Activated T-cell treated with anti-CD3 and anti-CD28 coated beads for 48 hours (primary cell): ENCODE results near the gene CDHR1.

ENCODE experiments used
- DNase-seq: peaks from one replicate; pipeline ENCODE4 v3.0.0-alpha.2; 2020; ENCODE audit warnings: low read depth

The CDHR1 gene

DNA sequence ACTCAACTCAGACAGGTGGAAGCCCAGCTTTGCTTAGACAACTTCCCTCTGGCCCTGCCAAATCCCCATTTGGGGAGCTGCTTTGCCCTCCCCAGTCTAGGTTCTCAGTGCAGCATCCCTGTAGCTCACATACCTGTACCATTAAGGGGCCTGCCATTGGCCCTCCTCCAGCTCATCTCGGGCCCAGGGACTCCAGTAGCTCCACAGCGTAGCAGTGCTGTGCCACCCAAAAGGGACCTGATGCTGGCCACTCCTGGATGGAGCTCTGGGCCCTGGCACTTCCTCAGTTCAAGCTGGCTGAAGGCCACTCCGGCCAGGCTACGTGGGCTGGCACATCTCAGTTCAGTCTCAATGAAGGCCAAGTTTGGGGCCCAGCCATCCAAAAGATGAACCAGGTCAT, 39.6 kb downstream of the CDHR1 start:
- DNase-seq = no peak

DNA sequence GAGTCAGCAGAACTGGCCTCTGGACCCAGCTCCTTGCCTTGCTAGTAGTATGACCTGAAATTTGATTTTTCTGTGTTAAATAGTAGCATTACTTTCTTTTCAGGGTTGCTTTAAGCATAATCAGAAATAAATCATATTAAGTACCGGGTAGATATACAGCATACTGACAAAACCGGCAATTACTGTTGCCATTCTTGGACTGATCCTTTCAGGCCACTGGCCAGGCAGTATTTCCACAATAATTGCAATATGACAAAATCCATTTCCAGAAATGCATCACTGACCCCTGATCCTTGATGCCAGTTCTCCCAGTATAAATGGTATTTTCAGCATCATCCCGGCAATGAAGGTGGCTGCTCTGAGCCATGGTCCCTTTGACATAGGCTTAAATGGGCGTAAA, 40.1 kb downstream of the CDHR1 start:
- DNase-seq = no peak

DNA sequence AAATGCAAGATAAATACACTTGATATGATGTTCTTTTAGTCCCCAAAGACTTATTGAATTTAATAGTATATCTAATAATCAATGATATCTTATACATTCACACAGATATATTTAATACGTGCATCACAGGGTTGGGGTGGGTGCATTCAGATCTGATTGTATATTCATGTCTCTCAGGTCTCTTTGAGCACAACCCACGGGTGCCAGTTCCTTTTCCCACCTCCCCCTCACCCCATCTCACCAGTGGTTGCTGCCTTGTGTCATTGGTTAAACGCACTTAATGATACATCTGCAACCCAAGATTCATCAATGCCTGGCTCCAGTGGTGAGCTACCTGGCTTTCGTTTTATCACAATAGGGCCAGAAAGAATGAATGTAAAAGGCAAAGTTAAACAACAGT, 40.8 kb downstream of the CDHR1 start:
- no peak for DNase-seq

DNA sequence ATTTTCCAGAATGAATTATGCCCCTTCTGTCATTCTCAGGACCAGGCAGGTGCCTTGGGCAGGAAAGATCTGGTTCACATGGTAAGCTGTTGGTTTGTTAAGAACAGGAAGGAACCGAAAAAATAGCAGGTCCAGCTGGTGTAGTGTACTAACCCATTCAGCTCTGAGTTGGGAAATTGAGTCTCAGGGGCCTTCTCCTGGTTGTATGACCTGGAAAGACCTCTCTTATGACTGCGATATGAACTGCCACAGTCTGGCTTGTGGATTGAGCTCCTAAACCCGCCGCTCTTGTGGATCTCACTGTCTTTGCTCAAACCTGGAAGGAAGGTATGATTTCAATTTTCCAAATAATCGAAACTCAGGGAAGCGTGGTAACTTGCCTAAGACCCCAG, 42.5 kb downstream of the CDHR1 start:
- DNase-seq = no peak

DNA sequence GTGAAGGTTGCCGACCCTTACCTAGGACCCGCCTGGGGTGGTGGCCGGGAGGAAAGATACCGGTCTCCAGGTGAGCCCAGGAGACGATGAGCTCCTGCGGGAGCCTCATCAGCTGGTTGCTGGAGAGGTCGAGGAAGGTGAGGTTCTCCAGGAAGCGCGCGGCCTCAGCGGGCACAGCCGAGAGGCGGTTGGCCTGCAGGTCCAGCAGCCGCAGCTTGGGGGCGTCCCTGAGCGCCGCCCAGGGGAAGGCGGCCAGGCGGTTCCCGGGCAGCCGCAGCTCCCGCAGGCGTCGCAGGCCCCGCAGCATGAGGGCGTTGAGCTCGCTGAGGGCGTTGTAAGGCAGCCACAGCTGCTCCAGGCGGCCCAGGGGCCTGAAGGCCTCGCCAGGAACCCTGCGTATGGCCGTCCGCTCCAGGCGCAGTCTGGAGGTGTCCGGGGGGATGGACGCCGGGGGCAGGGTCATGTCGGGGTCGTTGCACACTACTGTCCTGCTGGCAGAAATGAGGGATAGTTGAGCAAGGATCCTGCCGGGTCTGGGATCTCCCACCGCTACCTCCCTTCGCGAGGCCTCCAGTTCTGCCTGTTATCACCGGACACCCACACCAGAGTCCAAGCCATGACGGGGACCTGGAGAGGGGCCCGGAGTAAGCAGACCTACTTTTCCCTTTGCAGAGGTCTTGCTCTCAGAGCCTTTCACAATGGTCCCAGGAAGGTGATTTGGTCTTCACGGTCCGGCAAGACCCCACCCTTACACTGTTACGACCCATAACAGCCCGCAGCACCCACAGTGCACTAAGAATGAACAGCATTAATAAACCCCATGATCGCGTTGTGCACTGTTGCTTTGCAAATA, 43.1 kb downstream of the CDHR1 start:
- DNase-seq = peak; percentile 6

DNA sequence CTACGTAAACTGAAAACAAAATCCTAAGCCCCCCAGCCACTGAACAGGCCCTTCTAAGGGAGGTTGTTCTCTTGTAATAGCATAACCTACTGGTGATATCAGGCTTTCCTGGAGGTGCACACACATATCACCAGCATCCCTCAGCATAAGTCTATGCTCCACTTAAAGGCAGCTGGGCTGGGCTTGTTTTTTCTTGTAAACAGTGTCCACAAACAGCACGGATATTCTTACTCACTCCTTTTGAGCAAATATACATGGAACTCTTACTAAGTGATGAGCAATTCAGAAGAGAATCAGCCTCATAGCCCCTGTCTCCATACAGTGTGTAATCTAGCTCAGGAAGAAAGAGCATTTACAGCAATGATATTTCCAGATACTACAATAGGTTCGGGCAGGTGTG, 44.6 kb downstream of the CDHR1 start:
- no peak for DNase-seq

DNA sequence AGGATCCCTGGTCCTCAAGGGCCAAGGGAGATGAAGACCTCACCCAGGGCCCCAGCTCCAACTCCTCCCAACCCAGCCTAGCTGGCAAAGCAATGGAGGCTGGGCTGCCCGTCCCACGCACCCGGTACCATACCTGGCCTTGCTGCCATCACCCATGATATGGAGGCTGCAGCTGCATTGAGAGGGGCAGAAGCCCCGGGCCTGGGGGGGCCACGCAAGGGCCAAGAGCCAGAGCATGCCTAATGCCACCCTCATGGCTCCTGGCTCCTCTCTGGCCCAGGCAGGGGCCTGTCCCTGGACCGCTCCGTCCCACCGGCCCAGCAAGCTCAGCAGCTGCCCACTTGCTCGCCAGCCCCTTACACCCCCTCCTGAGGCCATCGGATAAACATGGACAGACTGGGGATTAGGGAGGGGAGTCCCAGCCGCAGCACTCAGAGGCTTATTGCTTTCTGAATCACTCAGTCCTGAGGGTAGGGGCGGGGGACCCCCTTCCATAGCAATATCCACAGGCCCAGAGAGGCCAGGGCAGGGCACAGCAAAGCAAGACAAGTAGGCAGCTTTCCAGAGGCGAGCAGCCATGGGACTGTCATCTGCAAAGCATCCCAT, 47.0 kb downstream of the CDHR1 start, which contains the start of gene LRIT1:
TSS of gene LRIT1 (minus strand) at position 362 of the 606 bp plus-strand sequence. CDS start at position 255, 107 bp downstream.
- no peak for DNase-seq

DNA sequence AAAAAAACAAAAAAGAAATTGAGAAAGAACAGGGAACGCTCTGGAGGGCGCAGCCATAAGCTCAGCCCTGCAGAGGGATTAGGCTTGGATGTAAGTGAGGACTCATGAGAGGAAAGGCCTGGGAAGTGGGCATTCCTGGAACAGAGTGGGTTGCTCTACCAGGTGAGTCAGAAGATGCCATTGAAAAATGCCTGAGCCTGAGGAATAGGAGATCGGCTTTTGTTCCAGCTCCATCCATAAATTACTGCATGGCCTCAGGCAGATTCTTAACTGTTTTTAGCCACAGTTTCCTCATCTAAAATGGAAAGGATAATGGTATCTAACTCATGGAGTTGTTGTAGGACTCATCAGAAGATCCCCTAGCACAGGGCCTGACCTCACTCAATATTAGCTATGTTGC, 49.4 kb downstream of the CDHR1 start:
- no peak for DNase-seq

DNA sequence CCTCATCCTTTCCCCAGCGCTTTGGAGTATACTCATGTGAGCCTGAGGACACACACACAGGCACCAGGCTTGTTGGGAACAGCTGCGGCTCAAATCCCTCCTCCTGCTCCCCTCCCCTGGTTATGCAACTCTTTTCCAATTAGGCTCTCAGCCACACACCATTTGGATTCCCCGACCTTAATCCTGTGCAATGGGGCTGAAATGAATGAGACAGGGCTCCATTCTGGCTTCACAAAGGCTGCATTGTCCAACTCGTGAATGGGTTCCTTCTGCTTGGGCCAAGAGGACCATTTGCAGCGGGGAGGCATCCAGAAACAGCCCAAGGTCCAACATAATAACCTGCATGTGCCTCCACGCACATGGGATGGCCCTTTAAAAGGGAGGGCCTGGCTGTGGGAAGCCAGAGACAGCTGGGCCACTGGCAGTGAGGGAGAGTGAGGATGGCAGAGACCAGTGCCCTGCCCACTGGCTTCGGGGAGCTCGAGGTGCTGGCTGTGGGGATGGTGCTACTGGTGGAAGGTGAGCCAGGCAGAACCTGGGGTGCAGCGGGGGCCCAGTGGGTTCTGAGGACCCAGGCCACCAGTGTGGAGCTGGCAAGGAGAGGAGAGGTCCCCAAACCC, 50.4 kb downstream of the CDHR1 start, which contains the start of gene RGR:
TSS of gene RGR (plus strand) at position 403 of the 620 bp plus-strand sequence. CDS start at position 441, 38 bp downstream.
- no peak for DNase-seq

DNA sequence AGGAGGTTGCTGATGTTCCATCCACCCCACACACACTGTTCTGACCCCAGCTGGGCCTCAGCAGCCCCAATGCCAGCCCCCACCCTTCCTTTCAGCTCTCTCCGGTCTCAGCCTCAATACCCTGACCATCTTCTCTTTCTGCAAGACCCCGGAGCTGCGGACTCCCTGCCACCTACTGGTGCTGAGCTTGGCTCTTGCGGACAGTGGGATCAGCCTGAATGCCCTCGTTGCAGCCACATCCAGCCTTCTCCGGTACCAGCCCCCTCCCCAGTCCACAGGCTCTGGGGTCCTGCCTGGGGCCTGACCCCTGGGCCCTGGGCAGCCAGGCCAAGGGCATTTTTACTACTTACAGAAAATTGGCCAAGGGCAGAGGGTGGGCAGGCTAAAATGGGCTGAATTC, 53.2 kb downstream of the CDHR1 start:
- DNase-seq = no peak

DNA sequence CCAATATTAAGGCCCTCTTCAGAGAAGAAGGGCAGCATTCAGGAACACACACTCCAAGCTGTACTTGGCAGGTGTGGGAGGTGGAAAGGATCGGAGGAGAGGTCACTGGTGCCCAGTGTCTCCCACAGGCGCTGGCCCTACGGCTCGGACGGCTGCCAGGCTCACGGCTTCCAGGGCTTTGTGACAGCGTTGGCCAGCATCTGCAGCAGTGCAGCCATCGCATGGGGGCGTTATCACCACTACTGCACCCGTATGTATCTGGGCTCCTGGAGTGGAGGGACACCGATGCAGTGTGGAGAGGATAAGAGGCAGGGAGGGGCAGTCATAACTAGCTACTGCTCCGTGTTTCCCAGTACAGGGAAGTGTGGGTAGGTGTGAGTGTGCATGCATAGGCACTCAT, 54.5 kb downstream of the CDHR1 start:
- no peak for DNase-seq

DNA sequence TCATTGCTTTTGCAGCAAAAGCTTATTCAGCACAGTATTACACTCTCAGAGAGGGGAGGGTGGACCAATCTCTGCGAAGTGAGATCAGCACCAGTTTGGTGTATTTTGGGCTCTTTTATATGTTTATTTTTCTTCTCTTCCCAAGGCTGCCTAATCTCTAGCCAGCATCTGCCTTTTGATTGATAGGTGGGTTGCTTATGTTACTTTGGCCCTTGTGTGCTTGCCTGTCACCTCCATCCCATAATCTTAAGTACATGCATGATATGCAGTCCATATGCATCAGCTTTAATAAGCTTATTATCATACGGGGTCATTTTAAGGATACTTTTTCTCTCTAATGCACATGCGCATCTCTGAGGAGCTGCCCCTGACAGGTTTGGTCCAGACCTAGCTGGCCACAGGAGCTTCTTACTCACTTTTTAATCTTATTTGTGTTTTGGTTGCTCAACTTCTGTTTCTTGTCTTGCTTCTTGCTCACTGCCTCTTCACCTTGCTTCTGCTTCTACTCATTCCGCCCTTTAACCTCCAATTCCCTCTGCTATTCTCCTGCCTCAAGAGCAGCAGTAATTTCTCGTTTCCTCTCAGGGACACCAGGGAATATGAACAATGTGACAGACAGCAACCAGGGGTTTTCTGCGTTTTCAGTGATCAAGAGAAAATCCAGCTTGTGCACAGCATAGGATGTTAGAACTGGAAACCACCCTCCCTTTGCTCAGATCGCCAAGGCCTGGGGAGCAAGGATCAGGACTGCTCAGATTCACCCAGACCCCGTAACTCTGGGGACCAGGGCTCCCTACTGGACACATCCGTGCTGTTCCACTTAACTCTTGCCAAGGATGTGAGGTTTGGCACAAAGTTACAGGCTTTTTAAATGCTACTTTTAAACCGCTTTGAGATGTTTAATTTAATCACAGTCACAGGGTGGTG, 60.5 kb downstream of the CDHR1 start:
- no peak for DNase-seq

DNA sequence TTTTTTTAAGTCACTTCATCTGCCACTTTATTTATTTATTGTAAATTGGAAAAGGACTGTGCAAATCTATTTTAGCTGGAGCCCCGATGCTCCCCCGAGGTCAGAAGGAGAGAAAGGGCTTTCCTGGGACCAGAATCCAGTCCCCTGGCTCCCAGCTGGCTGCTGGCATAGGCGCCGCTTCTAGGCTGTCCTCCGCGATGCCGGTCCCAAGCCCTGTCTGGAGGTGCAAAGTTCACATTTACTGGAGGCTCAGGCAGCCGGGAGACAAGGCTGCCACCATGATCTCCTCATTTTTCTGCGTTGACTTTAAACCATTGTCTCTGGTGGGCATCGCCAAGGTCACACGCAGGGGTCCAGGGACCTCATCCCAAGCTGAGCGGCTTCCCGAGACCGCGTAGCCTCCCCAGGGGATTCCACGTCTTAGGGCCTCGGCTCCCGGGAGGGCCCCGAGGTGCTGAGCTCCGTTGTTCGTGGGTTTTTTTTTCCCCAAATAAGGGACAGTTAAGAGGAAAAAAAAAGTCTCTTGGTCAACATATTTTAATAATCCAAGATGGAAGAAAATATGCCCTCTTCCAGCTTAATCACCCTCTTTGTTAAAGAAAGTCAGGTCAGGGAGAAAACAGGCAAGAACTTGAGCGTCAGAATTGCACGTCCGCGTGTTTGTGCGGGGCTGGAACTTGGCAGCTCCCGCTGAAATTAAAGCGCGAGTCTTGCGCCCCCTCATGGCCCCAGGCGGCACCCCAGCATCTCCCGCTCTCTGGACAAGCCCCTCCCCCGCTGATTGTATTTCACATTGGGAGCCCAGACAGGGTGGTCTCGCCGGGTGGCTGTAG, 62.4 kb downstream of the CDHR1 start:
- peak; percentile 56 for DNase-seq

DNA sequence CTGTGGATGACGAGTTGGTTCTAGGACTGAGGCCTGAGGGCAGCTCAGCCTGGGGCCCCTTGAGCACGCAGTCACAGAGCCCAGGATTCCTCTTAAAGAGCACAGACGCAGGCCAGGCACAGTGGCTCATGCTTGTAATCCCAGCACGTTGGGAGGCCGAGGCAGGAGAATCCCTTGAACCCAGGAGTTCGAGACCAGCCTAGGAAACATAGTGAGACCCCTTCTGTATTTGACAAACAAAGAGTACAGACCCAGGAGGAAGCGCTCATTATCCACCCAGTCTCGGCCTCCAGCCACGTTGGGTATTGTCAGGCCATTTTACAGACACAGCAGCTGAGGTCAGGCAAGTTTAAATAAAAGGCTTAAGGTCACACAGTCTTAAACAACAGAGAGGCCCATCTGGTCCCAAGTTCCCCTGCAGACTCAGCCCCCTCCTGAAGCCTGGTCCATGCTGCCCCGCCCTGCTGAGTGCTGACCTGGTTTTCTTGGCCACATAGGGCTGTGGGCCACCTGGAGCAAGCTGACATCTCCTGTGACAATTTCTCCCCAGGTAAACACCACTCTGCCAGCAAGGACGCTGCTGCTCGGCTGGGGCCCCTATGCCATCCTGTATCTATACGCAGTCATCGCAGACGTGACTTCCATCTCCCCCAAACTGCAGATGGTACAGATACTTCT, 63.1 kb downstream of the CDHR1 start:
- DNase-seq = no peak

DNA sequence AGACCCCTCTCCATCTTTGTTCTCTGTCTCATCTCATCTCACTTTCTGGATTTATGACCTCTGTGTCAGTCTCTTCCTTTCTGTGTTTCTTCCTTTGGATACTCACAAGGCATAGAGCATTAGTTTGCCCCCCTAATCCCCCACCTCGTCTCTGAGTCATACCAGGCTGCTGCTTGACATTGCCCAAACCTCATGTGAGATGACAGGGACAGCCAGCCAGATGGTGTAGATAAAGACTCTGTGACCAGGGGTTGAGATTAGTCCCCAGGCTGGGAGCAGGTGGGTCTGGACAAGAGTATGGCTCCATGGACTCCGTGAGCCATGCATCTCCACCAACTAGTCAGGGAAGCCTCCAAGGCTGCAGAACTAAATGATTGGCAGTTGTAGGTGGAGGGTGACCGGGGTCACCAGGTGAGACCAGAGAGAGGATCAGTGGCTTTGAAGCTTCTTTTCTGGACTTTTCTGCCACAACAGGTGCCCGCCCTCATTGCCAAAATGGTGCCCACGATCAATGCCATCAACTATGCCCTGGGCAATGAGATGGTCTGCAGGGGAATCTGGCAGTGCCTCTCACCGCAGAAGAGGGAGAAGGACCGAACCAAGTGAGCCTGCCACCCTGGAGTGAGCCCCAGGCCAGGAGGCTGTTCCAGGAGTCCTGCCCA, 63.8 kb downstream of the CDHR1 start:
- no peak for DNase-seq

DNA sequence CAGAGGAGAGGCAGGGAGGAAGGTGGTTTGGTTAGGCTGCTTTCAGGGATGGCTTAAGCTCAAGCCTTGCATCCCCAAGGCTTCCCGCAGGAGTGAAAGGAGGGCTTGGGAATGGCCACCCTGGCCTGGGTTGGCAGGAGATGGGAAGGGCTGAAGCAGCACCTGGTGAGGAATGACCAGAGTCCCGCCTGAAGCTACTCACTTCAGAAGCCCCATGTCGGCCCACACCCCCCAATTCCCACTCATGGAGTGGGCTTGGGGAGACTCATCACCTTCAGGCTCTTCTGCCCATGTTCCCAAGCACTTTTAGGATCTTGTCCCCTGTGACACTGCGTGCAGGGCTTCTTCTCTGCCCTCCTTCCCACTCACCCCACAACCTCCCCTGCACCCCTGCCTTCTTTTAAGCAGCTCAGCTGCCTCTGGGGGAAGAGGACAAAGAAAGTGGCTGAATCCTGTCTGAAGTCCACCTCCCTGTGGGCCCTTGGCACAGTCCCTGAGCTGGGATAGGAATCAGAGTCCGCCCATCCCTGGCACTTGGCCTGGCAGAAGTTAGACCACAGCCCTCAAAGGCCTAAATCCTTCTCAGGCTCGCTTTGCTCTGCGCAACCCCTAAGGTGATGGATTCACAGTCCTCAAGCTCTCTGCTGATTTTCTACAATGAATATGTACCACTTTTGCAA, 67.0 kb downstream of the CDHR1 start:
- no peak for DNase-seq

DNA sequence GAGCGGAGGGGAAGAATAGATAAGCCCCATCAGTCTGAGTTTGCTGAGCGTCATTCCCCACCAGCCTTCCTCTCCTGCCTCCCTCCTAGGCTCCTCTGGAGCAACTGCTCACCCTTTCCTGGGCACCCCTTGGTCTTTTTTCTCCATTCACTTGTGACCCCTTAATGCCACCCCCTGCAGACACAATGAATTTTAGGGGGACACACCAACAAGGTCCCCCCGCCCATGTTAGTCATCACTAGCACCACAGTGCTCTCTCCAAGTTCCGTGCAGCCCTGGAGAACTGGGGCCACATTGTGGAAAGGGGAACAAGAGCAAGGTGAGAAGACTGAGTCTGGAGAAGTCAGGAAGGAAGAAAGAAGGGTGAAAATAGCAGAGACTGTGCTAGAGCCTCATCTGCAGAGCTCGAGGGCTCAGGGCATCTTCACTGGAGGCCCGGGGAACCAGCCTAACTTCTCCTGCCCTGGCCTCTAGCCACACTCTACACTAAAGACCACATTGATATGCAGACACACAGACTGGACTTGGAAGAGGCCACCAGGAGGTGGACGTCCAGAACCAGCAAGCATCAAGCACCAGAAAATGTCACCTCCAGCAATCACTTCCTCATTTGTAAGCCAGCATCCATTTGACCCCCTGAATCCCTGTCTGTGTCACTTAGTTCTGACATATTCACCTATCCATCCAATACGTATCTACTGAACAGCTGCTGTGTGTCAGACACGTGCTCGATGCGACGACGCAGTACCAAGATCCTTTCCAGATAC, 68.0 kb downstream of the CDHR1 start:
- DNase-seq = no peak

DNA sequence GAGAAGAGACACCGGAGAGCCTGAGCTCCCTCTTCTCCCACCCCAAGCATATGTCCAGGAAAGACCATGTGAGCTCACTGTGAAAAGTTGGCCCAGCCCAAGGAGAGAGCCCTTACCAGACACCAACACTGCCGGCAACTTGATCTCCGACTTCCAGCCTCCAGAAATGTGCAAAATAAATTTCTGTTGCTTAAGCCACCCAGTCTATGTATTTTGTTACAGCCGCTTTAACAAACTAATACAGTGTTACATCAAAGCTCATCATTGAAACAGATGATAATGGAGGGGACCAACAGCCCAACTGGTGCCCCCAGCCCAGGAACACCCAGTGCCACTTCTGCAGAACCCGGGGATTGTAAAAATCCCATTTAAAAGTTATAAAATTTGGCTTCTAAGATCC, 69.4 kb downstream of the CDHR1 start:
- no peak for DNase-seq
